Muscle layer of colon (tissue), 2 donors: ENCODE data around the gene C2orf72.
"Not testable (repeated sequence)": the region's sequence is repeated elsewhere in the genome, so short reads cannot be mapped to it uniquely, and the experiment has no call there.

Experiments used
- H3K27ac ChIP-seq: one replicate; pipeline ENCODE4 v1.7.0; 2013; ENCODE audit warnings: low read depth, mild to moderate bottlenecking, low read length, moderate library complexity
- H3K27me3 ChIP-seq, 2 donors: one replicate each; pipeline ENCODE4 v1.7.0; 2013; ENCODE audit warnings: low read length in 2 of 2, mild to moderate bottlenecking in 2 of 2; ENCODE audit not compliant: insufficient read depth in 2 of 2, control insufficient read depth in 1 of 2
- H3K36me3 ChIP-seq: one replicate; pipeline ENCODE4 v1.7.0; 2013; ENCODE audit warnings: mild to moderate bottlenecking, low read length; ENCODE audit not compliant: insufficient read depth
- H3K4me1 ChIP-seq: one replicate; pipeline ENCODE4 v1.7.0; 2013; ENCODE audit warnings: mild to moderate bottlenecking, low read length; ENCODE audit not compliant: insufficient read depth
- H3K4me3 ChIP-seq, 2 donors: one replicate each; pipeline ENCODE4 v1.7.0; 2013; ENCODE audit warnings: low read length in 2 of 2, low read depth in 1 of 2, mild to moderate bottlenecking in 1 of 2, moderate library complexity in 1 of 2
- H3K9ac ChIP-seq: one replicate; pipeline ENCODE4 v1.7.0; 2013; ENCODE audit warnings: low read length
- H3K9me3 ChIP-seq: one replicate; pipeline ENCODE4 v1.7.0; 2013; ENCODE audit warnings: mild to moderate bottlenecking, low read length
- donor health status: abdominal sarcoma.
- donor health status: Adenocarcinoma of cecum.

C2orf72 gene

GRCh38 chr2:231001921-231002320 is 35.4 kb upstream of the C2orf72 start:
- no peak overlapping the region for H3K4me3 ChIP-seq
- H3K27me3 ChIP-seq, result peaks cover 0 to 9% of the 10 kb centered on the region in 2 donors
- H3K9ac ChIP-seq, result no peak overlapping the region
- no peaks in the 10 kb centered on the region for H3K9me3 ChIP-seq
- no peak overlapping the region for H3K27ac ChIP-seq
- H3K4me1 ChIP-seq, result no peaks in the 10 kb centered on the region
- no peaks in the 10 kb centered on the region for H3K36me3 ChIP-seq

DNA sequence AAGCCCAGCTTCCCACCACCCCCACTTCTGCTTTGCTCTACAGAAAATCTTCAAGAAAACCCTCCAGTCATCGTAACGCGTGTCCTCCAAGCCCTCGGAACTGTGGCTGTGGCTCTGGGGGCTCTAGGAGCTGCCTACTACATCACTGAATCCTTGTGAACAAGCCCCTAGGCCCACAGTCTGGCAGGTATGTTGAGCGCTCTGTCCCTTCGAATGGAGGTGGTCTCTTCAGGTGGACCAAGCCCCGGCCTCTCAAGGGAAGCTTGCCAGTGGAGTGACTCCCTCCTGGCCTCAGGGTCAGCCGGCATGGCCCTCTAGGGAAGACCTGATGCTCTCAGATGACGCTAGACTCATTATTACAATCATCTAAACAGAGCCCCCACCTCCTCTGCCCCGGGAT is 34.7 kb upstream of the C2orf72 start:
- Histone ChIP-seq H3K4me3 (no peak overlapping the region), H3K27ac (no peak overlapping the region), H3K27me3 (peaks cover 0 to 9% of the 10 kb centered on the region in 2 donors), H3K36me3 (no peaks in the 10 kb centered on the region), H3K9ac (no peak overlapping the region), H3K9me3 (no peaks in the 10 kb centered on the region), H3K4me1 (no peaks in the 10 kb centered on the region)

GRCh38 chr2:231003186-231003585 is 34.1 kb upstream of the C2orf72 start:
- Histone ChIP-seq H3K4me3 (no peak overlapping the region), H3K9ac (no peak overlapping the region), H3K4me1 (no peaks in the 10 kb centered on the region), H3K9me3 (no peaks in the 10 kb centered on the region), H3K27me3 (peaks cover 0 to 9% of the 10 kb centered on the region in 2 donors), H3K36me3 (no peaks in the 10 kb centered on the region), H3K27ac (no peak overlapping the region)

DNA sequence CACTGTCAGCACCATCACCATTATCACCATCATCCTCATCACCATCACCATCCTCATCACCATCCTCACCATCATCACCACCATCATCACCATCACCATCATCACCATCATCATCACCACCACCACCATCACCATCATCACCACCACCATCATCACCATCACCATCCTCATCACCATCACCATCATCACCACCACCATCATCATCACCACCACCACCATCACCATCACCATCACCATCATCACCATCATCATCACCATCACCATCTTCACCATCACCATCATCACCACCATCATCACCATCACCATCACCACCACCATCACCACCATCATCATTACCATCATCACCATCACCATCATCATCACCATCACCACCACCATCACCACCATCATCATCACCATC is 32.4 kb upstream of the C2orf72 start:
- H3K36me3 ChIP-seq, H3K27me3 ChIP-seq, H3K9me3 ChIP-seq, H3K27ac ChIP-seq, H3K4me3 ChIP-seq, H3K9ac ChIP-seq, H3K4me1 ChIP-seq: not testable (repeated sequence)

DNA sequence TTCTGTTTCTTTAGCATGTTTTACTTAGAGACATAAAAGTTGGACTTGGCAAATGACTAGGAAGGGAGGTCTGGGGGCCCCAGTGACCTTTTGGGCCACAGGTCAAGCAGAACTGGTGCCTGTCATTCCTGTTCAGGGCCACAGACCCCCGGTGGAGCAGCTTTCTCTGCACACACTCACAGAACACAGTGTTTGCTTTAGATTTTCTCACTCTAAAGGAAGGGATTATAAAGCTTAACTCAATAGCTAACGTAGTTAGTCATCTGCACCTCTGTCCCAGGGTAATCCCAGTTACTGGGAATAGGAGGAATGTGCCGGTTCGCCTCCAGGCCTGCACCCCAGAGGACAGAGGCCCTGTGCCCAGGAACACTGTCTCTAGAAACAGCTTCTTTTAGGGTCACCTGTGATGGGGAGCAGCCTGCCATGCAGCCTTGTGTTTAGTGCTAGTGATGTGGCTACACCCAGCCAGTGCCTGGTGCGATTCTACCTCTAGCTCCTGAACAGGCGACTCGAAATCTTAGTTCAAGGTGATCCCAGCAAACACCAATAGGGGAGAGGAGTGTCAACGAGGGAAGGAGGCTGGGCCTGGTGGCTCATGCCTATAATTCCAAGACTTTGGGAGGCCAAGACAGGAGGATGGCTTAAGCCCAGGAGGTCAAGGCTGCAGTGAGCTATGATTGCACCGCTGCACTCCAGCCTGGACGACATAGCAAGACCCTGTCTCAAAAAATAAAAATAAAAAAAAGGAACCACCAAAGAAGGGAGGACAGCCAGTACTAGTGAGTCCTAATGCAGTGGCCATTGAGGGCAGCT is 29.8 kb upstream of the C2orf72 start:
- H3K27ac ChIP-seq, result no peak overlapping the region
- no peak overlapping the region for H3K9ac ChIP-seq
- no peaks in the 10 kb centered on the region for H3K9me3 ChIP-seq
- no peaks in the 10 kb centered on the region for H3K36me3 ChIP-seq
- no peaks in the 10 kb centered on the region for H3K4me1 ChIP-seq
- H3K27me3 ChIP-seq, result no peaks in the 10 kb centered on the region
- no peak overlapping the region for H3K4me3 ChIP-seq

DNA sequence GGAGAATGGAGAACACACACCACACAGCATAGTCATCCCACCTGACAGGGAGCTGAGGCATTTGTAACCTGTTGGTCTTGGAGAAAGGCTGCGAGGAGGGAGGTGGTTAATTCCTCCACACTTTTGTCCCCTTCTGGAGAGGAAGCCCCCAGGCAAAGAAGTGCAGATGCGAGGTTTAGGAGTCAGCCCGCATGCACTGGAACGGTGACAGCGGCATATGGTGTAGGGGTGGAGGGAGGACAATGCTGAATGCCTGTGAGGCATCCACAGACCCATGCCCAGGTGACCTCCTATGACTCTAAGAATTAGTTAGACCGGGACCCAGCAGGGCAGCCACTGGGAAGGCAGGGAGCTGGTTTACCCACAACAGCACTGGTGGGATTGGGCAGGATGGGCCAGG is 29.2 kb upstream of the C2orf72 start:
- H3K4me1 ChIP-seq, result no peaks in the 10 kb centered on the region

DNA sequence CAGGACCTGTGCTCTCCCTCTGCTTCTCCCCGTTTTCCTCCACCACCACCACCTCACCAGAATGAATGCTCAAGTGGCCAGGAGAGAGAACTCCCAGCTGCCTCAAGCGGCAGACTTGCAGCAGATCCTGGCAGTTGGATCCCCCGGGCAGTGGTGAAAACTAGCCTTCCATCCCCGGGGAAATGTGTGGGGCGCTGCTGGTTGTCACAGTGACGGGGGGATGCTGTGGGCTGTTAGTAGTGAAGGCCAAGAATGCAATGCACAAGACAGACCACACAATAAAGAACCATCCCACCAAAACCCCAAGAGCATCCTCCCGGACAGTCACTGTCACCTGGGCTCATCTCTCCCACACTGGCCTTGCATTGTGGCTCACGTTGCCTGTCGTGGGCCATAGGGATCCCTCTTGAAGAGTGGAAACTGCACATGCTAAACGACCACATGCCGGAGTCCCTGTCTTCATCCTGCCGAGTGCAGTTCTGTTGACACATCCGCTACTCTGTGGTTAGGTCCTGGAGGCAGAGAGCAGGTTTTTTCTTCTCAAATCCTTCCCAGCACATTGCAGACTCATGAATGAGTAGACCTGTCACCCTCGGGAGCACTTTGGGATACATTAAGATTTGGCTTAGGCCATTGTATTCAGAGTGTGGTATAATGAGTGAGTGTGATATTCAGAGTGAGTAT is 27.9 kb upstream of the C2orf72 start:
- Histone ChIP-seq H3K9ac (no peak overlapping the region), H3K4me1 (no peaks in the 10 kb centered on the region)

More for the DNA sequence above, 29.2 kb upstream of the C2orf72 start:
- no peaks in the 10 kb centered on the region for H3K27me3 ChIP-seq
- H3K27ac ChIP-seq, result no peak overlapping the region
- no peak overlapping the region for H3K9ac ChIP-seq
- no peaks in the 10 kb centered on the region for H3K9me3 ChIP-seq
- H3K4me3 ChIP-seq, result no peak overlapping the region
- H3K36me3 ChIP-seq, result no peaks in the 10 kb centered on the region

DNA sequence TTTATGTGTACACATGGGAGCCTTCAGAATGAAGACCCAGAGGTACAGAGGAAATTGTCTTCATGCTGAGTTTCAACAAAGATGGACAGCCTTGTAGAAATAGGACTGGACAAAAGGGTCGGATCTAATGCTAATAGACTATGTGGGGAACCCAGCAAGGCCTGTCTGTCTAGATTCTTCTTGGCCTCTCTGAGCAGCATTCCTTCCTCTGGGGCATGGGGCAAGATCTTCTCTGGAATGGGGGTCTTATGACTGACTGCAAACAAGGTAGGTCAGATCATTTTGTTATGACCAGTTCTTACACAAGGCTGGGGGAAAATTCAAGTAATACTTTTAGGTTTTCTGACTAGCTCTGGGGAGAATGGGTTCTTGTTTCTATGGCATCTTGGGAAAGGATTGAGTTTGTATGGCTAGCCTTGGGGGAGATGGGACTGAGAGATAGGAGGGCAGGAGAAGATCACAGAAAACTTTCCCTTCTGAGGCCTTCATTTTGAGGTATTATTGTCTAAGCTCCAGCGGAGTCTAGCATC is 27.1 kb upstream of the C2orf72 start:
- Histone ChIP-seq H3K36me3 (no peaks in the 10 kb centered on the region), H3K27ac (no peak overlapping the region), H3K27me3 (no peaks in the 10 kb centered on the region), H3K9me3 (no peaks in the 10 kb centered on the region), H3K9ac (no peak overlapping the region), H3K4me3 (no peak overlapping the region), H3K4me1 (no peaks in the 10 kb centered on the region)

More for the DNA sequence above, 27.9 kb upstream of the C2orf72 start:
- Histone ChIP-seq H3K4me3 (no peak overlapping the region), H3K36me3 (no peaks in the 10 kb centered on the region), H3K27ac (no peak overlapping the region), H3K9me3 (no peaks in the 10 kb centered on the region), H3K27me3 (no peaks in the 10 kb centered on the region)

GRCh38 chr2:231011526-231011925 is 25.8 kb upstream of the C2orf72 start:
- no peak overlapping the region for H3K4me3 ChIP-seq
- H3K4me1 ChIP-seq, result no peaks in the 10 kb centered on the region
- H3K9me3 ChIP-seq, result no peaks in the 10 kb centered on the region
- H3K36me3 ChIP-seq, result no peaks in the 10 kb centered on the region
- no peak overlapping the region for H3K9ac ChIP-seq
- H3K27me3 ChIP-seq, result no peaks in the 10 kb centered on the region
- H3K27ac ChIP-seq, result no peak overlapping the region

DNA sequence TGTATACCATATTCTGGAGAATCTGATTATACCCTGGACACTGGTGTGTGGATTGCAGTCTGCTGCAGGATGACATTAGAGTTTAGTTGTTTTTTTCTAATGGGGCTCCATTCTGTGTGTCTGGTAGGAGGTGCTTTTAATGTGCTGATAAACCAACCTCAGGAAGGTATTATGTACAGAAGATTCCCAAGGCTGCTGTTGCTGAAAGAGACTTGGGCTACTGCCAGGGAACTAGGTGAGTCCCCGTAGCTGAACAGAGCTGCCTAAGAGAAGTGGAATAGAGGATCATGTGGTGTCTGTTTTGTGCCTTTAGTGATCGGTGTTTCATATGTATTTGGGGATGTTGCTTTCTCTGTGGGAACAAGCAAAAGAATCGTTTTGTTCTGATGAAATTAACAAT is 24.9 kb upstream of the C2orf72 start:
- Histone ChIP-seq H3K9ac (no peak overlapping the region), H3K27ac (no peak overlapping the region), H3K9me3 (no peaks in the 10 kb centered on the region), H3K4me3 (no peak overlapping the region), H3K4me1 (no peaks in the 10 kb centered on the region), H3K27me3 (no peaks in the 10 kb centered on the region), H3K36me3 (no peaks in the 10 kb centered on the region)

- no peaks in the 10 kb centered on the region for H3K9me3 ChIP-seq
- H3K4me1 ChIP-seq, result no peaks in the 10 kb centered on the region
- H3K4me3 ChIP-seq, result no peak overlapping the region
- H3K27me3 ChIP-seq, result no peaks in the 10 kb centered on the region
- no peak overlapping the region for H3K9ac ChIP-seq
- no peak overlapping the region for H3K27ac ChIP-seq
- no peaks in the 10 kb centered on the region for H3K36me3 ChIP-seq
Observed at GRCh38 chr2:231013820-231014219, 23.5 kb upstream of the C2orf72 start.
